Keratinocyte (primary cell): ENCODE data around the gene JAKMIP3. TPM values are rescaled to one million over a fixed set of nuclear protein-coding genes. Genes with fewer than 3 reads are reported as not detected.

Experiments used
- DNase-seq: peaks from one replicate; pipeline ENCODE4 v3.0.0-alpha.2; 2011; ENCODE audit warnings: low read depth, missing footprints, low spot score
- FAIRE-seq: peaks from 2 replicates; lab custom pipeline; 2011; peaks lifted over from hg19 to GRCh38; lab: Jason Lieb, UNC
- H2AFZ ChIP-seq: 2 replicates; pipeline ENCODE4 v1.6.0; 2012; ENCODE audit warnings: low read length, control low read depth, inconsistent platforms; ENCODE audit not compliant: control insufficient read depth
- H3K27ac ChIP-seq: 2 replicates; pipeline ENCODE4 v1.5.1; 2011; ENCODE audit warnings: low read length; ENCODE audit not compliant: control insufficient read depth, insufficient read depth
- H3K27me3 ChIP-seq: 3 replicates; pipeline ENCODE4 v1.6.0; 2011; ENCODE audit warnings: low read length; ENCODE audit not compliant: control insufficient read depth, insufficient read depth; ENCODE audit errors: extremely low read depth
- H3K36me3 ChIP-seq, 2 experiments: 2 replicates in 1 of 2; 3 replicates in 1 of 2; pipeline ENCODE4 v1.5.1; 2011; ENCODE audit warnings: low read length in 2 of 2, mild to moderate bottlenecking in 1 of 2; ENCODE audit not compliant: control insufficient read depth in 2 of 2, insufficient read depth in 2 of 2; ENCODE audit errors: extremely low read depth in 1 of 2
- H3K4me1 ChIP-seq: 3 replicates; pipeline ENCODE4 v1.5.1; 2011; ENCODE audit warnings: low read length; ENCODE audit not compliant: control insufficient read depth, insufficient read depth; ENCODE audit errors: extremely low read depth
- H3K4me2 ChIP-seq: 3 replicates; pipeline ENCODE4 v1.6.0; 2011; ENCODE audit warnings: low read depth, low read length; ENCODE audit not compliant: control insufficient read depth, insufficient read depth; ENCODE audit errors: extremely low read depth
- H3K4me3 ChIP-seq, 3 experiments: fragments of 200-600 bp in 1 of 3; sonication (generic) in 1 of 3; 2 replicates in 2 of 3; 3 replicates in 1 of 3; pipeline ENCODE4 v1.5.1; 2011 to 2016; ENCODE audit warnings: low read length in 3 of 3, mild to moderate bottlenecking in 3 of 3, control low read depth in 2 of 3, inconsistent platforms in 1 of 3, low read depth in 1 of 3, mixed read lengths in 1 of 3, mixed run types in 1 of 3, moderate library complexity in 1 of 3; ENCODE audit not compliant: control insufficient read depth in 2 of 3, insufficient read depth in 2 of 3; ENCODE audit errors: extremely low read depth in 1 of 3
- H3K79me2 ChIP-seq: 2 replicates; pipeline ENCODE4 v1.6.0; 2012; ENCODE audit warnings: low read length; ENCODE audit not compliant: control insufficient read depth, insufficient read depth
- H3K9ac ChIP-seq: 3 replicates; pipeline ENCODE4 v1.6.0; 2011; ENCODE audit warnings: low read length; ENCODE audit not compliant: control insufficient read depth, insufficient read depth; ENCODE audit errors: extremely low read depth
- H3K9me1 ChIP-seq: 3 replicates; pipeline ENCODE4 v1.6.0; 2011; ENCODE audit warnings: low read length; ENCODE audit not compliant: control insufficient read depth, insufficient read depth; ENCODE audit errors: extremely low read depth
- H3K9me3 ChIP-seq: 2 replicates; pipeline ENCODE4 v1.5.1; 2012; ENCODE audit warnings: low read depth, low read length; ENCODE audit not compliant: control insufficient read depth
- H4K20me1 ChIP-seq: 3 replicates; pipeline ENCODE4 v1.6.0; 2011; ENCODE audit warnings: low read length; ENCODE audit not compliant: control insufficient read depth, insufficient read depth; ENCODE audit errors: extremely low read depth
- CTCF ChIP-seq, 3 experiments: IDR thresholded peaks in 1 of 3; conservative IDR thresholded peaks in 1 of 3; optimal IDR thresholded peaks in 1 of 3; 2 replicates in 2 of 3; 3 replicates in 1 of 3; pipeline versions ENCODE3 to v1.5.1; 2011; ENCODE audit warnings: low read length in 3 of 3, mild to moderate bottlenecking in 3 of 3, moderate library complexity in 2 of 3, control low read depth in 1 of 3, inconsistent platforms in 1 of 3; ENCODE audit not compliant: insufficient read depth in 2 of 3; ENCODE audit errors: extremely low read depth in 1 of 3
- EZH2 ChIP-seq: IDR thresholded peaks from one replicate; pipeline ENCODE4 v1.6.1; 2012; ENCODE audit warnings: inconsistent platforms, mild to moderate bottlenecking, low read length, moderate library complexity
- dilution Hi-C: fragments of 300-500 bp; cut with MboI; formaldehyde crosslinking; loops from one replicate; pipeline ENCODE4 v1.7.0; 2020; ENCODE audit warnings: low sequenced_read_pairs; ENCODE audit not compliant: extremely low pct_ligation_motif_present
- polyA plus RNA-seq, 5 experiments: library from polyadenylated mRNA; depleted of rRNA in 3 of 5; stranded (reverse) in 3 of 5; stranded (forward) in 1 of 5; unstranded in 1 of 5; fragments of >200 nt; gene quantifications; 1 replicate in 1 of 5; 2 replicates in 3 of 5; 3 replicates in 1 of 5; pipeline versions ENCODE4 v1.2.1 to v1.2.3, GENCODE V29; 2011 to 2012; ENCODE audit warnings: missing spikeins in 2 of 5, low read depth in 1 of 5, low replicate concordance in 1 of 5

JAKMIP3 gene
- polyA plus RNA-seq, 1 donor (not counting 4 experiments of a cell fraction or from before 2014, with no cell fraction given): 0.05 TPM

GRCh38 chr10:132076578-132077081, 10.9 kb downstream of the JAKMIP3 start:
- no peaks in the 10 kb centered on the region for H3K9me1 ChIP-seq
- H3K4me3 ChIP-seq: no peak overlapping the region
- DNase-seq: no peak

GRCh38 chr10:132077091-132077490, 11.3 kb downstream of the JAKMIP3 start:
- Histone ChIP-seq H3K79me2 (no peaks in the 10 kb centered on the region), H3K36me3 (no peaks in the 10 kb centered on the region), H3K4me2 (no peak overlapping the region), H3K9ac (no peak overlapping the region), H2AFZ (no peak overlapping the region), H4K20me1 (no peaks in the 10 kb centered on the region), H3K4me1 (no peaks in the 10 kb centered on the region), H3K9me3 (no peaks in the 10 kb centered on the region), H3K27ac (no peak overlapping the region), H3K4me3 (no peak overlapping the region), H3K27me3 (no peaks in the 10 kb centered on the region), H3K9me1 (no peaks in the 10 kb centered on the region)
- FAIRE-seq (no peak), DNase-seq (no peak)
- dilution Hi-C loops: no loop called here
- TF ChIP-seq CTCF (optimal IDR thresholded peaks at IDR 0.05 in 1 of 3, IDR thresholded peaks at IDR 0.05 in 1 of 3, conservative IDR thresholded peaks at IDR 0.05 in 1 of 3; ENCODE audit: extremely low read depth in 1 of 3, insufficient read depth in 2 of 3, low read length in 3 of 3) (no peak), EZH2 (no peak)

More at GRCh38 chr10:132076578-132077081, 10.9 kb downstream of the JAKMIP3 start:
- no peaks in the 10 kb centered on the region for H3K27me3 ChIP-seq
- H3K4me1 ChIP-seq: no peaks in the 10 kb centered on the region
- no peak overlapping the region for H3K4me2 ChIP-seq
- H4K20me1 ChIP-seq: no peaks in the 10 kb centered on the region
- no peak for FAIRE-seq
- no peaks in the 10 kb centered on the region for H3K9me3 ChIP-seq
- no peak overlapping the region for H3K9ac ChIP-seq
- no peak overlapping the region for H3K27ac ChIP-seq
- H2AFZ ChIP-seq: no peak overlapping the region
- H3K79me2 ChIP-seq: no peaks in the 10 kb centered on the region
- dilution Hi-C loops: no loop called here
- H3K36me3 ChIP-seq: no peaks in the 10 kb centered on the region
- TF ChIP-seq CTCF (optimal IDR thresholded peaks at IDR 0.05 in 1 of 3, IDR thresholded peaks at IDR 0.05 in 1 of 3, conservative IDR thresholded peaks at IDR 0.05 in 1 of 3; ENCODE audit: extremely low read depth in 1 of 3, insufficient read depth in 2 of 3, low read length in 3 of 3): no peak
- TF ChIP-seq EZH2: no peak
